ENCODE data around the gene TTC33. TPM values are rescaled to one million over a fixed set of nuclear protein-coding genes. Genes with fewer than 3 reads are reported as not detected.

Gene TTC33
- polyA plus RNA-seq, 1 donor = 17.8 TPM

GRCh38 chr5:40634154-40634553 lies 121.6 kb downstream of the TTC33 start:
- Histone ChIP-seq H3K9me3 (ENCODE audit: control insufficient read depth, low read depth, low read length) (no peaks in the 10 kb centered on the region), H3K27me3 (ENCODE audit: control insufficient read depth, insufficient read depth, low read length) (no peaks in the 10 kb centered on the region), H3K36me3 (ENCODE audit: control insufficient read depth, insufficient read depth, low read length) (no peaks in the 10 kb centered on the region), H3K27ac (ENCODE audit: low read length) (no peak overlapping the region), H3K4me1 (ENCODE audit: control insufficient read depth, insufficient read depth, low read length) (no peaks in the 10 kb centered on the region), H3K4me3 (ENCODE audit: low read length) (no peak overlapping the region)
- 100% methylated on average over 1 of the region's 3 CpGs for WGBS (ENCODE audit: insufficient coverage, low lambda C conversion rate)
- DNase-seq = peak; percentile 22 to 41

- no peak for DNase-seq
Observed at GRCh38 chr5:40631236-40631635, 124.5 kb downstream of the TTC33 start.

GRCh38 chr5:40630126-40630525 lies 125.6 kb downstream of the TTC33 start:
- no peaks in the 10 kb centered on the region for H3K36me3 ChIP-seq (ENCODE audit: control insufficient read depth, insufficient read depth, low read length)
- H3K27ac ChIP-seq (ENCODE audit: low read length) = no peak overlapping the region
- H3K9me3 ChIP-seq (ENCODE audit: control insufficient read depth, low read depth, low read length) = no peaks in the 10 kb centered on the region
- H3K27me3 ChIP-seq (ENCODE audit: control insufficient read depth, insufficient read depth, low read length) = no peaks in the 10 kb centered on the region
- no peaks in the 10 kb centered on the region for H3K4me1 ChIP-seq (ENCODE audit: control insufficient read depth, insufficient read depth, low read length)
- no peak overlapping the region for H3K4me3 ChIP-seq (ENCODE audit: low read length)
- no peak for DNase-seq

More at GRCh38 chr5:40631236-40631635, 124.5 kb downstream of the TTC33 start:
- Histone ChIP-seq H3K27me3 (ENCODE audit: control insufficient read depth, insufficient read depth, low read length) (no peaks in the 10 kb centered on the region), H3K36me3 (ENCODE audit: control insufficient read depth, insufficient read depth, low read length) (no peaks in the 10 kb centered on the region), H3K4me1 (ENCODE audit: control insufficient read depth, insufficient read depth, low read length) (no peaks in the 10 kb centered on the region), H3K9me3 (ENCODE audit: control insufficient read depth, low read depth, low read length) (no peaks in the 10 kb centered on the region), H3K4me3 (ENCODE audit: low read length) (no peak overlapping the region), H3K27ac (ENCODE audit: low read length) (no peak overlapping the region)
- WGBS (ENCODE audit: insufficient coverage, low lambda C conversion rate) = 100% methylated on average over 1 of the region's 7 CpGs

- Histone ChIP-seq H3K4me1 (ENCODE audit: control insufficient read depth, insufficient read depth, low read length) (no peaks in the 10 kb centered on the region), H3K36me3 (ENCODE audit: control insufficient read depth, insufficient read depth, low read length) (no peaks in the 10 kb centered on the region), H3K4me3 (ENCODE audit: low read length) (no peak overlapping the region), H3K27ac (ENCODE audit: low read length) (no peak overlapping the region), H3K9me3 (ENCODE audit: control insufficient read depth, low read depth, low read length) (no peaks in the 10 kb centered on the region), H3K27me3 (ENCODE audit: control insufficient read depth, insufficient read depth, low read length) (no peaks in the 10 kb centered on the region)
- DNase-seq = no peak
- no CpG with 5 or more reads among the region's 1 CpG for WGBS (ENCODE audit: insufficient coverage, low lambda C conversion rate)
Observed at GRCh38 chr5:40628407-40628806, 127.4 kb downstream of the TTC33 start.

GRCh38 chr5:40627706-40628105 lies 128.1 kb downstream of the TTC33 start:
- no peak for DNase-seq
- Histone ChIP-seq H3K27me3 (ENCODE audit: control insufficient read depth, insufficient read depth, low read length) (no peaks in the 10 kb centered on the region), H3K27ac (ENCODE audit: low read length) (no peak overlapping the region), H3K4me3 (ENCODE audit: low read length) (no peak overlapping the region), H3K4me1 (ENCODE audit: control insufficient read depth, insufficient read depth, low read length) (no peaks in the 10 kb centered on the region), H3K36me3 (ENCODE audit: control insufficient read depth, insufficient read depth, low read length) (no peaks in the 10 kb centered on the region), H3K9me3 (ENCODE audit: control insufficient read depth, low read depth, low read length) (no peaks in the 10 kb centered on the region)
- WGBS (ENCODE audit: insufficient coverage, low lambda C conversion rate) = no CpG with 5 or more reads among the region's 2 CpGs

GRCh38 chr5:40626801-40627200 lies 129.0 kb downstream of the TTC33 start:
- H3K9me3 ChIP-seq (ENCODE audit: control insufficient read depth, low read depth, low read length) = no peaks in the 10 kb centered on the region
- no peaks in the 10 kb centered on the region for H3K27me3 ChIP-seq (ENCODE audit: control insufficient read depth, insufficient read depth, low read length)
- WGBS (ENCODE audit: insufficient coverage, low lambda C conversion rate) = no CpG with 5 or more reads among the region's 2 CpGs
- H3K27ac ChIP-seq (ENCODE audit: low read length) = no peak overlapping the region
- no peaks in the 10 kb centered on the region for H3K36me3 ChIP-seq (ENCODE audit: control insufficient read depth, insufficient read depth, low read length)
- no peaks in the 10 kb centered on the region for H3K4me1 ChIP-seq (ENCODE audit: control insufficient read depth, insufficient read depth, low read length)
- H3K4me3 ChIP-seq (ENCODE audit: low read length) = no peak overlapping the region
- DNase-seq = no peak

- Histone ChIP-seq H3K4me1 (ENCODE audit: control insufficient read depth, insufficient read depth, low read length) (no peaks in the 10 kb centered on the region), H3K9me3 (ENCODE audit: control insufficient read depth, low read depth, low read length) (no peaks in the 10 kb centered on the region), H3K36me3 (ENCODE audit: control insufficient read depth, insufficient read depth, low read length) (no peaks in the 10 kb centered on the region), H3K4me3 (ENCODE audit: low read length) (no peak overlapping the region), H3K27me3 (ENCODE audit: control insufficient read depth, insufficient read depth, low read length) (no peaks in the 10 kb centered on the region), H3K27ac (ENCODE audit: low read length) (no peak overlapping the region)
- DNase-seq = peak in 1 of 2 donors; percentile 19
- WGBS (ENCODE audit: insufficient coverage, low lambda C conversion rate) = no CpG with 5 or more reads among the region's 2 CpGs
Observed at GRCh38 chr5:40623480-40624420, 132.0 kb downstream of the TTC33 start.

- Histone ChIP-seq H3K27me3 (ENCODE audit: control insufficient read depth, insufficient read depth, low read length) (no peaks in the 10 kb centered on the region), H3K4me3 (ENCODE audit: low read length) (no peak overlapping the region), H3K9me3 (ENCODE audit: control insufficient read depth, low read depth, low read length) (no peaks in the 10 kb centered on the region), H3K36me3 (ENCODE audit: control insufficient read depth, insufficient read depth, low read length) (no peaks in the 10 kb centered on the region), H3K27ac (ENCODE audit: low read length) (no peak overlapping the region), H3K4me1 (ENCODE audit: control insufficient read depth, insufficient read depth, low read length) (no peaks in the 10 kb centered on the region)
- WGBS (ENCODE audit: insufficient coverage, low lambda C conversion rate) = no CpG with 5 or more reads among the region's 2 CpGs
- no peak for DNase-seq
Observed at GRCh38 chr5:40622463-40623252, 133.1 kb downstream of the TTC33 start.

GRCh38 chr5:40619421-40619820 lies 136.3 kb downstream of the TTC33 start:
- Histone ChIP-seq H3K4me3 (ENCODE audit: low read length) (no peak overlapping the region), H3K4me1 (ENCODE audit: control insufficient read depth, insufficient read depth, low read length) (no peaks in the 10 kb centered on the region), H3K27me3 (ENCODE audit: control insufficient read depth, insufficient read depth, low read length) (no peaks in the 10 kb centered on the region), H3K36me3 (ENCODE audit: control insufficient read depth, insufficient read depth, low read length) (no peaks in the 10 kb centered on the region), H3K9me3 (ENCODE audit: control insufficient read depth, low read depth, low read length) (no peaks in the 10 kb centered on the region), H3K27ac (ENCODE audit: low read length) (no peak overlapping the region)
- no CpG with 5 or more reads among the region's 1 CpG for WGBS (ENCODE audit: insufficient coverage, low lambda C conversion rate)
- no peak for DNase-seq

- Histone ChIP-seq H3K27me3 (ENCODE audit: control insufficient read depth, insufficient read depth, low read length) (no peaks in the 10 kb centered on the region), H3K9me3 (ENCODE audit: control insufficient read depth, low read depth, low read length) (no peaks in the 10 kb centered on the region), H3K4me1 (ENCODE audit: control insufficient read depth, insufficient read depth, low read length) (no peaks in the 10 kb centered on the region), H3K36me3 (ENCODE audit: control insufficient read depth, insufficient read depth, low read length) (no peaks in the 10 kb centered on the region), H3K27ac (ENCODE audit: low read length) (no peak overlapping the region), H3K4me3 (ENCODE audit: low read length) (no peak overlapping the region)
- WGBS (ENCODE audit: insufficient coverage, low lambda C conversion rate) = no CpG with 5 or more reads among the region's 2 CpGs
- DNase-seq = no peak
Observed at GRCh38 chr5:40618926-40619325, 136.8 kb downstream of the TTC33 start.
